ENCODE measurements around the gene ZNF77.
"Not testable (repeated sequence)": the region's sequence is repeated elsewhere in the genome, so short reads cannot be mapped to it uniquely, and the experiment has no call there.

Gene ZNF77

GRCh38 chr19:2906631-2907195 is 38.1 kb downstream of the ZNF77 start:
- DNase-seq, result no peak

GRCh38 chr19:2905918-2906519 is 38.8 kb downstream of the ZNF77 start:
- no peak for DNase-seq

DNA sequence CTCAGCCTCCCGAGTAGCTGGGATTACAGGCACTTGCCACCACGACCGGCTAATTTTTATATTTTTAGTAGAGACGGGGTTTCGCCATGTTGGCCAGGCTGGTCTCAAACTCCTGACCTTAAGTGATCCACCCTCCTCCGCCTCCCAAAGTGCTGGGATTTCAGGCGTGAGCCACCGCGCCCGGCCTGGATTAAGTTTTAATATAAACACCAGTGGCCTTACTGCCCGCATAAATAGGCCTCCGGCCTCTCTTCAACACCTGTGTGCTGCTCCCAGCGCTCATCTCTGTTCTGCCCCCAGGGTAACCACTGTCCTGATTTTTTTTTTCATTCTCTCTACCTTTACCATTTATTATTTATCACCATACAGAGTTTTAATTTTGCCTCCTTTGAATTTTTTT is 41.4 kb downstream of the ZNF77 start:
- DNase-seq, result not testable (repeated sequence)

GRCh38 chr19:2902590-2903218 is 42.1 kb downstream of the ZNF77 start:
- no peak for DNase-seq

- peak; percentile 98 for DNase-seq
Observed at GRCh38 chr19:2900296-2901252, 44.2 kb downstream of the ZNF77 start, which contains the start of gene ZNF57. Gene ZNF57, plus strand, starts transcription at chr19:2900928. Its CDS starts 118 bp downstream, at chr19:2901046.

DNA sequence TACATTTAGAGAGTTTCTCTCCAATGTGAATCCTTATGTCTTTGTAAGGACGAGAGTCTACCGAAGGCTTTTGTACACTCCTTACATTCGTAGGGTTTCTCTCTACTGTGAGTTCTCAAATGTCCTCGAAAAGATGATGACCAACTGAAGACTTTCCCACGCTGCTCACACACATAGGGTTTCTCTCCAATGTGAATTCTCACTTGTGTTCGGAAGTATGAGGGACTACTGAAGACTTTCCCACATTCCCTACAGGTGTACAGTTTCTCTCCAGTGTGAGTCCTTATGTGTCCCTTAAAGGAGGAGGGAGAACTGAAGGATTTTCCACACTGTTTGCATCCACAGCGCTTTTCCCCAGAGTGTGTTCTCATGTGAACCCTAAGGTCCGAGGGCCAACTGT is 48.1 kb downstream of the ZNF77 start:
- no peak for DNase-seq

- not testable (repeated sequence) for DNase-seq
Observed at GRCh38 chr19:2890531-2890930, 54.2 kb downstream of the ZNF77 start.

- peak; percentile 30 for DNase-seq
Observed at GRCh38 chr19:2888731-2889224, 56.0 kb downstream of the ZNF77 start.

DNA sequence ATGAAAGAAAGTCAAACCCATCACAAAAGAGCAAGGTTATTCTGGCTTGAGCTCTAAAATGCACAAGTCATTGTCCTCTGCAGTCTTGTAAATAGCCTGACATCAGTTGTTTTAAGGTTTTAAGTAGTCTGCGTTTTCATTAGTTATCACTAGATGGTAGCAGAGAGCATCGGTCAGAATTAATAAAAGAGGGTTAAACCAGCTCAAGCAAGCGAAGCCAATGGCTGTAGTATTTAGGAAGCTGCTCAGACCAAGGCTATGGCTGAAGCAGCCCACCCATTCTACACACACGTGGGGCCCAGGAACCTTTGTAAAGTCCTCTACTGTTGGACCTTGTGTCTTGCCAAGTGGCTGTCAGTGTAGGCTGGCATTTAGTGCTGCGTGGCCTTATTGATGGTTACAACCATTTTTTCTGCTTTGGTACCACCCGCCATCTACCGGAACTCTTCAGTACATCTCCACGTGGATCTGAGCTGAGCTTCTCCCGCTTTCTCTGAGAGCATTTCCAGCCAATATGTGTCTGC is 57.3 kb downstream of the ZNF77 start:
- no peak for DNase-seq

- DNase-seq, result no peak
Observed at GRCh38 chr19:2885736-2886135, 59.0 kb downstream of the ZNF77 start.

DNA sequence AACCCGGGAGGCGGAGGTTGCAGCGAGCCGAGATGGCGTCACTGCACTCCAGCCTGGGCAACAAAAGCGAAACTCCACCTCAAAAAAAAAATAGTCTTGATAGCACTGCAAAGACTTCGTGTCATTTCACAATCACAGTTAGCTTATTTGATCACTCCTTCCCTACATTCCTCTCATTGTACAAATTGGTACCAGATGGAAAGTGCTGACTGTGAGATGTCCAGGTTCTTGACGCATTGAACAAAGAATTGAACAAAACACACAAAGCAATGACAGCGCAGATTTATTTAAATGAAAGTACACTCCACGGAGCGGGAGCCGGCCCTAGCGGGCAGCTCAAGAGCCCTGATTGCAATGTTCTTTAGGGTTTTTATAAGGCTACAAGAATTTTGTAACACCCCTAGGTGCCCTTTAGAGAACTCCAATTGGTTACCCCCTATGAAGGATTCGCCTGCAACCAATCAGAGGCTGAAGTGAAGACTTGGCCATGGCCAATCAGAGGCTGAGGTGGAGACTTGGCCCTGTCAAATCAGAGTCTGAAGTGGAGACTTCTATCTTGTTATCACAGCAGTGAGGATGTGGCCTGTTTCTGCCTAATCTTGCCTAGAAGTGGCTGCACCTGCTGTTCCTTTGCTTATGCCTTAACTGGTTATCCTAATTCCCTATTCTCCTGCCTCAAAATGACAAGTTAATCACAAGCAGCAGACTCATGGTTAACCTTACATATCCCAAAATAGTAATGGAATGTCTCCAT is 60.9 kb downstream of the ZNF77 start:
- DNase-seq, result no peak

All from activated CD8-positive, alpha-beta memory T cell treated with anti-CD3 and anti-CD28 coated beads, Interleukin-2, amount 50 U/mL, for 4 hours (primary cell).